GM19468 (cell line): ENCODE measurements around the gene VPS37B.
"Not testable (repeated sequence)": the region's sequence is repeated elsewhere in the genome, so short reads cannot be mapped to it uniquely, and the experiment has no call there.

ENCODE experiments used
- ATAC-seq: cut with Tn5 transposase; IDR thresholded peaks from one replicate; pipeline ENCODE4 v1.9.1; 2021; ENCODE audit warnings: mild to moderate bottlenecking, moderate library complexity, moderate number of reproducible peaks; ENCODE audit not compliant: unreplicated experiment; ENCODE audit errors: extremely low read depth

Gene VPS37B, protein sequence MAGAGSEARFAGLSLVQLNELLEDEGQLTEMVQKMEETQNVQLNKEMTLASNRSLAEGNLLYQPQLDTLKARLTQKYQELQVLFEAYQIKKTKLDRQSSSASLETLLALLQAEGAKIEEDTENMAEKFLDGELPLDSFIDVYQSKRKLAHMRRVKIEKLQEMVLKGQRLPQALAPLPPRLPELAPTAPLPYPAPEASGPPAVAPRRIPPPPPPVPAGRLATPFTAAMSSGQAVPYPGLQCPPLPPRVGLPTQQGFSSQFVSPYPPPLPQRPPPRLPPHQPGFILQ

DNA sequence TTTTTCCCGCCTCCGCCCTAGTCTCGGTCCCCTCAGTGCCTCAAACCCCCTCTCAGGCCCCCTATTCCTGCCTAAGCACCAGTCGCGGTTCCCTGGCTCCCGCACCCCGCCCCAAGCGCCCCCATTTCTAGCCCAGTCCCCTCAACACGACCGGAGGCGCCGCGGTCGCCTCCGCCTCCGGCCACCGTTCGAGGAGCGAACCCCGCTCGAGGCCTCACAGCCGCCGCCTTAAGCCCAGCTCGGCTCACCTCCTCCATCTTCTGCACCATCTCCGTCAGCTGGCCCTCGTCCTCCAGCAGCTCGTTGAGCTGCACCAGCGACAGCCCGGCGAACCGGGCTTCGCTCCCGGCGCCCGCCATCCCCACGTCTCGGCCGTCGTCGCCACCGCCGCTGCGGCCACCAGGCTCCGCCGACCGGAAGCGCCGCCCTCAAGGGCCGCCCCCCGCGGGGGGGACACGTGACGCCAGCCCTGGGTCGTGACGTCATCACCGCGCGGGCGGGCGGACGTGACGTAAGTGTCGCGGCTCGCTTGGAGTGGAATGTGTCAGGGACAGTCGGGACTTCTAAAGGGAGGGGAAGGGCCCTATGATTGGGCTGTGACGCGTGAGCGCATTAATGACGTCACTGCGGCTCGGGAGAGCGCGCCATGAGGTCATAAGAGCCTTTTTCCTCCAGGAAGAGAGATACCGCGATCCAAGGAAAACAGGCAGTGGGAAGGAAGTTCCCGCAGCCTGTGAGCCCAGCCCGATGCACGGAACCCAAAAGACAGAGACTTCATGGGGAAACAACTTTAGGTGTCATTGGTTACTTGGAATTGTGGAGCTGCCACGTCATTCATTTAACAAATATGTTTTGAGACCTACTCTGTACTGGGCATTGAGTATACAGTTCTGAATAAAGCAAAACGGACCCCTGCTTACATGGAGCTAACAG, at the start of gene VPS37B:
TSS of gene VPS37B (minus strand) at position 421 of the 933 bp plus-strand sequence. CDS start at position 359, 62 bp downstream.
- no peak for ATAC-seq

DNA sequence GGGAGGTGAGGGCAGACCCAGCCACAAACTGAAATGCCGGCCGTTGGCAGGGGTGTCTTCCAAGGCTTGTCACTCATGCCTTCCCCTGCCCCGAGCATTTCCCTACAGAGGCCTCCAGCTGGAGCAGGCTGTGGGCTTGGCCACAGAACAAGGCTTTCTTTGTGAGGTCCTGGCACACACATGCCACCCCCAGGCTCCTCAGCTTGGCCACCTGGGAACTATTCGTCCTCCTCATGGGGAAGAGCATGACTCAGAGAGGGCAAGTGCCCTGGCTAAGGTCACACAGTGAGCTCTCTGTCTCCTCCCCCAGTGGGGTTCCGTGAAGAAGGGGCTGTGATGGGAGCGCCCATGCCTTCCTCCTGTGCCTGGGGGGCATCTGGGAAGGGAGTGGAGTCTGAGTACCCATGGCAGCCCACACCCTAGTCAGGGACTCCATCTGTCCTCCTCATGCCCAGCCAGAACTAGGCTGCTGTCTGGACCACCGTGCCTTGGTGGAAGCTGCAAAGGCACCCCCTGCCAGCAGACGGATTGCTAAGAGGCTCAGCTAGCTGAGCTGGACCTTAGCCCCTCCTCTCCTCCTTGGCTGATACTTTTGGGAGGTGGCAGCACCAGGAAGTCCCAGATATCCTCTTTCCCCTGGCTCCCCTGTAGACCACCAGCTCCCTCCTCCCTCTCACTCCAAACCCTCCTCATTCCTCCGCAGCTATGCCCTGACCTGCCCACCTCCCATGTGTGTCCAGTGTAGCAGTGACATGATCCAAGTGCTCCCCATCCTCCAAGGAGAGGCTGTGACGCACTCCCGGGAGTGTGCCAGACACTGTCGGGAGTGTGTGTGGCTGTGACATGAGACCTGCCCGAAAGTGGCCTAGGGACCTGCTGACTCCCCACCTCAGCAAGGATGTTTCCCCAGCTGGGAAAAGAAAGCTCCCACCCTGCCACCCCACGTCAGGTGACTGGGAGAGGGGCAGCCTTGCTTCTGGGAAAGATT, 49.0 kb upstream of the VPS37B start:
- no peak for ATAC-seq

DNA sequence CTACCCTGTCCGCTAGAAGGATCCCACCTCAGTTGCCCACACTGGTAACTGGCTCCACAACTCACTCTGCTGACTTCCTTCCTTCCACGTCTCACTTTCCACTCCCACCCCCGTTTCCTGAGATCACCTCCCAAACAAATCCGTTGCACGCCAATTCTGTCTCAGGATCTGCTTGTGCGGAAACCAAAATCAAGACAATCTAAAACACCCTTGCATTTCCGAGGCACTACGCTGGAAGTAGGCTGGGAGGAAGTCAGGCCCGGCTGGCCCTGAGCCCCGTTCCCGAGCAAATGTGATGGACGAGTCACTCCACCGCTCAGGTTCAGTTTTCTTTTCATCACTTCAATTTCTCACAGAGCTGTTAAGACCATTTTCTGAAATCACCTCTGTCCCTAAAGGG, 47.3 kb upstream of the VPS37B start:
- ATAC-seq = no peak

DNA sequence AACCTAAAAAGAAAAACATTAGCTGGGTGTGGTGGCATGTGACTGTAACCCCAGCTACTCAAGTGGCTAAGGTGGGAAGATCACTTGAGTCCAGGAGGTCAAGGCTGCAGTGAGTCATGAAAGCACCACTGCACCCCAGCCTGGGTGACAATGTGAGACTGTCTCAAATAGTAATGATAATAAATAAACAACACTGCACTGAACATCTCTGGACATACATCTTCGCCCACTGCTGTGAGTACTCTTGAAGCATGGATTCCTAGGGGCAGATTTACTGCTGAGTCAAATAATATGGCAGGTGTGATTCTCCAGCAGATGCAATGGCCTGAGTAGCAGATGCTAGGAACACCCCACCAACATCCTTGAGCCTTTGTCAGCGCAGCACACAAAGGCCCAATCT, 46.7 kb upstream of the VPS37B start:
- no peak for ATAC-seq

DNA sequence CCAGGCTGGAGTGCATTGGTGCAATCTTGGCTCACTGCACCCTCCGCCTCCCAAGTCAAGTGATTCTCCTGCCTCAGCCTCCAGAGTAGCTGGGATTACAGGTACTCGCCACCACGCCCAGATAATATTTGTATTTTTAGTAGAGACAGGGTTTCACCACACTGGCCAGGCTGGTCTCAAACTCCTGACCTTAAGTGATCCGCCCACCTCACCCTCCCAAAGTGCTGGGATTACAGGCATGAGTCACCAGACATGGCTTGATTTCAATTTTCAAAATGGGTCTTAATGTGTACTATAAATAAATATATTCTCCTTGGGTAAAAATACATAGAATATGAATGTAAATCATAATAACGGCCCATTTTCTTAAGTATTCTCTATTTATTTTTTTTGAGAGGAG, 45.4 kb upstream of the VPS37B start:
- ATAC-seq = not testable (repeated sequence)

DNA sequence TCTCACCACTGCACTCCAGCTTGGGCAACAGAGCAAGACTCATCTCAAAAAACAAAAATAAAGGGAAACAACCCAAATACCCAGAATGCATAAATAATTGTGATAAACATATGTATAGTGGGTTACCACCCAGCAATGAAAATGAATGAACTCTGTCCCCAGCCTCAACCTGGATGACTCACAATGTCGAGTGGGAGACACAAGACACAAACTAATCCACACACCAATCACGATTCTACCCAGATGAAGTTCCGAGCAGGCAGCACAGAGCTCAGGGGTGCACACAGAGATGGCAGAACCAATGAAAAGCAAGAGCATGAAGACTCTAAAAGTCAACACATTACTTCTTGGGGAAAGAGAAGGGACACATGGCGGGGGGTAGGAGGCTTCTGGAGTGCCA, 43.2 kb upstream of the VPS37B start:
- ATAC-seq = no peak

DNA sequence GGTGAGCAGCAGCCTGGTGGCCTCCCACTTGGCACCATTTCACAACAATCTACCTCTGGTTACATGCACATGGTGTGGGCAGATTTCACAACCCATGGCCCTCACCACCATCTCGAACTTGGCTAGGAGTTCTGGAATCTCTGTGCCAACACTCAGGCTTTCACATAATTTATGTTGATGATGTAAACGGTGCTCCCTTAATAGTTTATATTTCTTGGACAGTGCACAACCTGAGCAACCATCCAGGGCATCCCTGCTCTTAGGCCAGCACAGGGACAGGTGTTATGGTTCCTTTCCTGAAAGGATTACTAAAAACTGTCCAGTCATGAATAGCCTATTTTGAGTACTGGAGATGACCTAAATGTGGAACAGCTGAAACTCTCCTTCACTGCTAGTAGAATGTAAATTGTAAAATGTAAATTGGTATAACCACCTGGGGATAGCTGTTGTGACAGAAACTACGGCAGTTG, 41.7 kb upstream of the VPS37B start:
- ATAC-seq = no peak

DNA sequence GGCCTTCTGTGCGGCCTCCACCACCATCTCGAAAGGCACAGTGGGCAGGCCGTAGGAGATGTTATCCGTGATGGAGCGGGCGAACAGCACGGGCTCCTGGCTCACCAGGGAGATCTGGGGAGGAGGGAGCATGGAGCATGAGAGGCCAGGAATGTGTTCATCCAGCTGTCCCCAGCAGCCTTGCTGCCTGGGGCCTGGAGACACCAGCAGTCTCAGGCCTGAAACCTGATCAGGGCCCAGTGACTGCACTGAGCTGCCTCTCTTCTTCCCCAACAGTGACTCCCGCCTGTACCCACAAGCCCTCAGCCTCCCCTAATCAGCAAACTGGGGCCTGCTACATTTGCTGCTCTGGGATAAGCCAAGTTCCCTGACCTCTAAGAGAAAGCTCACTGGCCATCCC, 39.4 kb upstream of the VPS37B start:
- ATAC-seq = no peak

DNA sequence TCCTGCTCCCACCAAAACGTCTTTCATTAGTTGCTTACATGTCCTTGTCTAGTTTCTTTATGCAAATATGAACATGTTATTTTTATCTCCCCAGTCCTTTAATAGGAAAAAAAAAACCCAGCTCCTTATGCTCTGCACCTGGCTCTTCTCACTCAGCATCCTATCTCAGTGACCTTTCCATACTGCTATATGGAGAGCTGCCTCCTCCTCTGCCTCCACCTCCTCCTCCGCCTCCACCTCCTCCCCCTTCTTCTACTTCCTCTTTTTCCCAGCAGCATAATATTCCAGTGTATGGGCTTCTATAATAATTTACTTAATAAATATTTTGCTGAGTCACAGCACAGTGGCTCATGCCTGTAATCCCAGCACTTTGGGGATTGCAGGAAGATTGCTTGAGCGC, 38.8 kb upstream of the VPS37B start:
- no peak for ATAC-seq

DNA sequence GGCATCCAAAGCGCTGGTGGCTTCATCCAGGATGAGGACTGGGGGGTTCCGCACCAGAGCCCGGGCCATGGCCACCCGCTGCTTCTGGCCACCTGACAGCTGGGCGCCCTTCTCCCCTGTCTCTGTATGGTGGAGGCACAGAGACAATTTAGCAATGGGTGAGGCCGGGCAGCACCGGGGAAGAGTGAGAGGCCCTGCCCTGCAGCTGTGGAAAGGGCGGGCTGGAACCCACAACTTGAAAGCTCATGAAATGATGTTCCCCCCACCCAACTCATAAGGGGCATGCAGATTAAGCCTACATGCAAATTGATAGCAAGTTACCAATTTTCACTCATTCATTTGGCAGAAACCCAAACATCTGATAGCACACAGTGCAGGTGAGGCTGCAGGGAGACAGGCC, 36.3 kb upstream of the VPS37B start:
- no peak for ATAC-seq

DNA sequence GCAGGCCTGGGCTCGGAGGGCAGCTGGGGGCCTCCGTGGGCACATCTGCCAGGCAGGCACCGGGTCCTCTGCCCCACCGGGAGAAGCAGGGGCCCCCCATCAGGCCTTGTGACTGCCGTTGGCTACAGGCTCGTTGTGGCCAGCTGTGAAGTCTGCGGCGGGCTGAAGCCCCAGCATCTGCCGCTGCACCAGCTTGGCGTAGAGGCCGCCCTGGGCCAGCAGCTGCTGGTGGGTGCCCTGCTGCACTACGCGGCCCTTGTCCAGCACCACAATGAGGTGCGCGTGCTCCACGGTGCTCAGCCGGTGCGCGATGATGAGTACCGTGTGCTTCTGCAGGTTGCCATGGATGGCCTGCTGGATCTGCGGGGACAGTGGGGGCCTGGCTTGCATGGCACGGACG, 33.9 kb upstream of the VPS37B start:
- ATAC-seq = no peak

DNA sequence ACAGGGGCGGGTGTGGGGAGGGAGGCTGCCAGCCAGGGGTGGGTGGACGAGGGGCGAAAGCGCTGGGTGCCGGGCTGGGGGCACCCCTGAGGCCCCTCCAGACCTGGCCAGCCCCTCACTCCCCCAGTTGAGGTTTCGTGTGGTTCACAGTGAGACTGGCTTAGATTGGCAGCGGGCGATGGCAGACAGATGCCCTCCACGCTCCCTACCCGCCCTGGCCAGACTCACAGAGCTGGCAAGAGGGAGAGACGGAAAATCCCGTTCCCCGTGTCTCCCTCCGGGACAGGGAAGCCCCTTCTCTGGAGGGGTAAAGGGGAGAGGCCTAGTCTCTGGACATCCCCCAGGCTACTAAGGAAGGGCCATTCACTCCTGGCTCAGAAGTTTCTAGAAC, 33.2 kb upstream of the VPS37B start:
- no peak for ATAC-seq

DNA sequence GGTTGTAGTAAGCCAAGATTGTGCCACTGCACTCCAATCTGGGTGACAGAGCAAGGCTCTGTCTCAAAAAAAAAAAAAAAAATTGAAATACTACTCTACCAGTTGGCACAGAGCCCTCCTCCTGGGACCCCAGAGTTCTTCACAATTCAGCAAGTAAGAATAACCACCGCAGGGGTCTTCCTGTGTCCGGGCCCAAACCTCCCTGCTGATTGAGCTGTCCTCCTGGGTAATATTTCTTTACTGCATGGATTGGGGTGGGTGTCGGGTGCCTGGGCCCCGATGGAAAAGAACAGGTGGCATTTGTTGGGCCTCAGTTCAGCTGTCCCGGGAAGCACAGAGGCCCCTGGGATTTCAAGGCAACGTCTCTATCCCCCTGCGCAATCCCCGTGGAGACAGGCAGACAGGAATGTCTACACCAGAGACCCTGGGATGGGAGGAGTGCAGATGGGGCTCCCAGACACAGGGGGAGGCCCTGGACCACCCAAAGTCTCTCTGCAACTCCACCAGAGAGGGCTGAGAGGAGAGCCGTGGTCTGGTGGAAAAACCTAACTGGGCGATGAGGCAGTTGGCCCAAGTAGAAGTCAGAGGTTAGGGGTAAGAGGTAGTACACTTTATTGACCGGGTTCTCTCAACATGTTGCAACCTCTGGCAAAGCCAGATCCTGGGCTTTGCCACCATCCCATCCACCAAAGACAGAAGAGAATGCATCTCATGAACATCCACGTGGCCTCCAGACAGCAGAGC, 32.7 kb upstream of the VPS37B start:
- no peak for ATAC-seq

DNA sequence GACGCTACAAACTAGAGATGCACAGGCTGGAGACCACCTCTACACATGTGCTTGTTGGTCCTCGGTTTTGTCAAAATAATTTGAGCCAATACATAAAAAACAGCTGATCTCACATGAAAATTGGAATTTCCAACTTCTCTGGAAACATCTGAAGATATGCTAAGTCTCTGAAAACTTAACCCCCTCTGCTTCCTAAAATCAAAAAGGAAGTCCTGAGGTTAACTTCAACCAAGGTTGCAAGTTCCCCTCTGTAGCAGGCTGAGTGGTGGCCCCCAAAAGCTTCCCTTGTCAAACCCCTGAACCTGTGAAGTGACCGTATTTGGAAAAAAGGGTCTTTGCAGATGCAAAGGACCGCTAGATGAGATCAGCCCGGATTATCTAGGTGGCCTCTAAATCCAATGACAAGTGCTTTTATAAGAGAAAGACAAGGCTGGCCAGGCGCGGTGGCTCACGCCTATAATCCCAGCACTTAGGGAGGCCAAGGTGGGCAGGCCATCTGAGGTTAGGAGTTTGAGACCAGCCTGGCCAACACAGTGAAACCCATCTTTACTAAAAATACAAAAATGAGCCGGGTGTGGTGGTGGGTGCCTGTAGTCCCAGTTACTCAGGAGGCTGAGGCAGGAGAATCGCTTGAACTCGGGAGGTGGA, 32.0 kb upstream of the VPS37B start:
- no peak for ATAC-seq

DNA sequence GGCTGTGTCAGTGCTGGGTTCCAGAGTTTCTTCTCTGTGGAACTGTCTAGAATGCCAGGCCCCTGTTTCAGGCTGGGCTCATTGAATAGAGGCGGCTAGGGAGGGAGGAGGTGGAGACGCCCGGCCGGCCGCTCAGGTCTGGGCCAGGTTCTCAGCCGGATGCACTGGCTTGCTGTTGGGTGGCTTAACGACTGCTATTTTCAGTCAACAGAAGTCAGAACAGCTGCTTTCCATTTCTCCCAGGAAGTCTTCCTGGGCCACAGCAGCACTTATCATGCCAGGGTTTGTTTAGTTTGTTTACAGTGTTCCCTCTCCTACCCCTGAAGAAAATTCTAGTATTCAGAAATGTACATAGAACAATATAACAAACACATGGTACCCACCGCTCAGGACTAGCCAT, 26.0 kb upstream of the VPS37B start:
- ATAC-seq = no peak

DNA sequence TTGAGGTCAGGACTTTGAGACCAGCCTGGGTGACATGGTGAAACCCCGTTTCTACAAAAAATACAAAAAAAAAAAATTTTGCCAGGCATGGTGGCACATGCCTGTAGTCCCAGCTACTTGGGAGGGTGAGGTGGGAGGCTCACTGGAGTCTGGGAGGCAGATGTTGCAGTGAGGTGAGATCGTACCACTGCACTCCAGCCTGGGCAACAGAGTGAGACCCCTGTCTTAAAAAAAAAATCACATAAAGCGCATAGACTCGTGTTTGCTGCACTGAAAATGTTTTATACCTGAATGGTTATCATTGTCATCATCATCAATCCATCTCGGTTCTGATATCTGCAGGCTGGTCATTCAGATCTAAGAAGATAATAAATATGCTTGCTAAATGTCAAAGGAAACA, 24.8 kb upstream of the VPS37B start:
- ATAC-seq = no peak

DNA sequence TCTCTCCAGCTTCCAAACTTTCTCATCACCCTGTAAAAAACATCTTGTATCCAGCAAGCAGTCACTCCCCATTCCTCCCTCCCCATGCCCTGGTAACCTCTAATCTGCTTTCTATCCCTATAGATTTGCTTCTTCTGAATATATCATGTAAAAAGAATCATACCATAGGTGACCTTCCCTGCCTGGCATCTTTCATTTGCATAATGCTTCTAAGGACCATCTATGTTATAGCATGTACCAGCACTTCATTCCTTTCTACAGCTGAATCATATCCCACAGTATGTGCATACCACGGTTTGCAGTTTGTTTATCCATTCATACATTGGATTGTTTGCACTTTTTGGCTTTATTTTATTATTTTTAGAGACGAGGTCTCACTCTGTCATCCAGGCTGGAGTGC, 22.9 kb upstream of the VPS37B start:
- ATAC-seq = no peak

DNA sequence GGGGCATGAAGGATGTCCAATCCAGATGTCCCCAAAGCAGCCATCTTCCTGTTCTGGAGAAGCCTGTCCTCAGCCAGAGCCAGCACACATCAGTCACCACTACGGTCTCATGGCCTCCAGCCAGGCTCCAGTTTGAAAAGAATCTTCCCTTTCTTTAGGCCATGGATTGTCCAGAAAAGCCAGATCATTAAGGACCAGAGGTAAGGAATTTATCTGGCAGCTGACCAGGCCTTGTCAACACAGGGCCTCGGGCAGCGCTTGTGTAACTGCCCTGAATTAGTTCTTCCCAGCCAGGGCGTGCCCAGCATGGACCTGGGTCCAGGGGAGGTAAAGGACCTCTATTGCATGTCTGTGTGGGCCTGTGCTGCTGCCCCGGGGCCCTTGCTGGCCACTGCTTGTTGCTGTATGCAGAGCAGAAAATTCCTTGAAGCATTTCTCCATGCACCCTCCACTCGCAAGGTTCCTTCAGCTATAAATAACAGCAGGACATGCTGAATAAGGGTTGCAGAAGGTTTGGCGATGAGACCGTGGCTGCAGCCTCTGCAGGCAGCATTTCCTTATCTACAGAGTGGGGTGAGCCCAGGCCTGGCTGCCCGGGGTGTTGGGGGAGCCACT, 21.7 kb upstream of the VPS37B start:
- no peak for ATAC-seq
